HG03575 (cell line): Measurements from ENCODE around the gene SLC12A8.

Source experiments
- ATAC-seq: cut with Tn5 transposase; IDR thresholded peaks from one replicate; pipeline ENCODE4 v1.9.1; 2021; ENCODE audit not compliant: unreplicated experiment, insufficient number of reproducible peaks, low FRiP score; ENCODE audit errors: extremely low read depth

SLC12A8 gene

GRCh38 chr3:125069968-125070745, 142.4 kb downstream of the SLC12A8 start:
- ATAC-seq = no peak

GRCh38 chr3:125069452-125069851, 143.1 kb downstream of the SLC12A8 start:
- no peak for ATAC-seq

GRCh38 chr3:125068265-125068664, 144.3 kb downstream of the SLC12A8 start:
- ATAC-seq = no peak

- no peak for ATAC-seq
These were observed 145.3 kb downstream of the SLC12A8 start for GRCh38 chr3:125067225-125067624.

- ATAC-seq = no peak
These were observed 149.5 kb downstream of the SLC12A8 start for GRCh38 chr3:125062904-125063618.

GRCh38 chr3:125061646-125062045, 150.9 kb downstream of the SLC12A8 start:
- no peak for ATAC-seq

- ATAC-seq = no peak
These were observed 151.4 kb downstream of the SLC12A8 start for GRCh38 chr3:125061170-125061569.

- no peak for ATAC-seq
These were observed 152.9 kb downstream of the SLC12A8 start for GRCh38 chr3:125059488-125060245.

GRCh38 chr3:125058959-125059358, 153.6 kb downstream of the SLC12A8 start:
- no peak for ATAC-seq

- no peak for ATAC-seq
These were observed 154.0 kb downstream of the SLC12A8 start for GRCh38 chr3:125058529-125058928.

GRCh38 chr3:125057186-125057850, 155.2 kb downstream of the SLC12A8 start:
- ATAC-seq = no peak

- no peak for ATAC-seq
These were observed 156.4 kb downstream of the SLC12A8 start, which contains the start of gene HEG1 for GRCh38 chr3:125055913-125056745. Gene HEG1 (minus strand): TSS chr3:125055997. CDS start chr3:125055890, 107 bp downstream.

- no peak for ATAC-seq
These were observed 157.1 kb downstream of the SLC12A8 start for GRCh38 chr3:125055331-125055912.

- ATAC-seq = no peak
These were observed 157.9 kb downstream of the SLC12A8 start for GRCh38 chr3:125054449-125055329.

- no peak for ATAC-seq
These were observed 158.5 kb downstream of the SLC12A8 start for GRCh38 chr3:125054062-125054448.

GRCh38 chr3:125053304-125053699, 159.2 kb downstream of the SLC12A8 start:
- ATAC-seq = no peak

GRCh38 chr3:125052624-125053303, 159.8 kb downstream of the SLC12A8 start:
- no peak for ATAC-seq
